Activated CD8-positive, alpha-beta T cell treated with anti-CD3 and anti-CD28 coated beads, Interleukin-2, amount 10 ng/mL, durations not matched to agents 7 days and 5 days (primary cell): ENCODE measurements around the gene ABTB1. TPM values are rescaled to one million over a fixed set of nuclear protein-coding genes. Genes with fewer than 3 reads are reported as not detected.
A peak's percentile ranks its signal among the peaks of the same experiment; 100 is the strongest.

Source experiments
- ATAC-seq: fragments of 150-1000 bp; cut with Tn5 transposase; one replicate; pipeline ENCODE4 v1.10.0; 2021; ENCODE audit warnings: moderate library complexity
- CTCF ChIA-PET: fragments of 350-600 bp; sonication (Branson Sonifier 250); formaldehyde crosslinking; loops from one replicate; lab custom pipeline; 2021; ENCODE audit warnings: antibody characterized with exemption; lab: Charles Lee
- POLR2A ChIA-PET: fragments of 350-600 bp; sonication (Branson Sonifier 250); formaldehyde crosslinking; loops from one replicate; lab custom pipeline; 2021; ENCODE audit warnings: antibody characterized with exemption; lab: Charles Lee
- DNase-seq: peaks from one replicate; pipeline ENCODE4 v3.0.0-alpha.2; 2020
- H3K27ac Mint-ChIP-seq: one replicate; pipeline ENCODE4 v1.8.0; 2021; ENCODE audit warnings: mild to moderate bottlenecking, mixed read lengths
- H3K27me3 Mint-ChIP-seq: one replicate; pipeline ENCODE4 v1.8.0; 2021; ENCODE audit warnings: low read depth, mixed read lengths
- H3K36me3 Mint-ChIP-seq: one replicate; pipeline ENCODE4 v1.8.0; 2021; ENCODE audit warnings: low read depth, mixed read lengths
- H3K4me1 Mint-ChIP-seq: one replicate; pipeline ENCODE4 v1.8.0; 2021; ENCODE audit warnings: low read depth, mixed read lengths
- H3K4me3 Mint-ChIP-seq: one replicate; pipeline ENCODE4 v1.8.0; 2021; ENCODE audit warnings: mild to moderate bottlenecking, mixed read lengths
- H3K9me3 Mint-ChIP-seq: one replicate; pipeline ENCODE4 v1.8.0; 2022; ENCODE audit warnings: mixed read lengths; ENCODE audit not compliant: insufficient read depth
- total RNA-seq, 2 experiments: library from RNA; stranded (reverse); gene quantifications; one replicate each; pipeline ENCODE4 v1.2.3, GENCODE V29; 2021

ABTB1 gene
- total RNA-seq, 2 experiments from 2014 or later = 15.6 to 16.5 TPM

GRCh38 chr3:127637971-127638370 is 34.8 kb upstream of the ABTB1 start:
- ATAC-seq (no peak), DNase-seq (no peak)
- Mint-ChIP-seq H3K4me1 (peaks cover 30% of the 10 kb centered on the region), H3K36me3 (no peaks in the 10 kb centered on the region), H3K27ac (peak overlapping the region; percentile 80), H3K9me3 (no peaks in the 10 kb centered on the region), H3K4me3 (peak overlapping the region; percentile 26), H3K27me3 (peaks cover 9% of the 10 kb centered on the region)
- CTCF ChIA-PET = interaction anchor here (1.6 to 2.2 kb wide), 2 partner anchors 11 to 63 kb away, joined by 8 to 13 read pairs; no protein-coding TSS in a partner anchor
- POLR2A ChIA-PET = interaction anchor here (1.9 to 2.2 kb wide), 2 partner anchors 34 to 40 kb away, joined by 7 to 8 read pairs; partner anchors contain the start of gene MCM2

GRCh38 chr3:127639173-127640041 is 33.3 kb upstream of the ABTB1 start:
- H3K4me1 Mint-ChIP-seq = peaks cover 30% of the 10 kb centered on the region
- H3K9me3 Mint-ChIP-seq = no peaks in the 10 kb centered on the region
- no peak for ATAC-seq
- H3K36me3 Mint-ChIP-seq = no peaks in the 10 kb centered on the region
- POLR2A ChIA-PET = interaction anchor here (1.0 to 1.1 kb wide), 2 partner anchors 33 to 41 kb away, joined by 3 to 4 read pairs; partner anchors contain the start of gene MCM2
- H3K27ac Mint-ChIP-seq = peak overlapping the region; percentile 25
- no peak for DNase-seq
- no peak overlapping the region for H3K4me3 Mint-ChIP-seq
- peaks cover 5% of the 10 kb centered on the region for H3K27me3 Mint-ChIP-seq
- CTCF ChIA-PET = interaction anchor here (1.0 to 1.6 kb wide), 2 partner anchors 42 to 65 kb away, joined by 3 to 8 read pairs; no protein-coding TSS in a partner anchor

- no peaks in the 10 kb centered on the region for H3K36me3 Mint-ChIP-seq
- CTCF ChIA-PET = no interaction called here
- peaks cover 30% of the 10 kb centered on the region for H3K4me1 Mint-ChIP-seq
- H3K9me3 Mint-ChIP-seq = no peaks in the 10 kb centered on the region
- H3K27ac Mint-ChIP-seq = no peak overlapping the region
- H3K4me3 Mint-ChIP-seq = no peak overlapping the region
- ATAC-seq = no peak
- no peak for DNase-seq
- H3K27me3 Mint-ChIP-seq = peaks cover 7% of the 10 kb centered on the region
- POLR2A ChIA-PET = interaction anchor here (1.0 kb wide), 1 partner anchor 32 kb away, joined by 4 read pairs; no protein-coding TSS in a partner anchor
Measured at GRCh38 chr3:127640042-127640355, 32.8 kb upstream of the ABTB1 start.

GRCh38 chr3:127644641-127645370 is 27.9 kb upstream of the ABTB1 start:
- H3K4me3 Mint-ChIP-seq = no peak overlapping the region
- H3K9me3 Mint-ChIP-seq = no peaks in the 10 kb centered on the region
- no peak overlapping the region for H3K27ac Mint-ChIP-seq
- CTCF ChIA-PET = interaction anchor here (1.2 kb wide), 1 partner anchor 70 kb away, joined by 3 read pairs; no protein-coding TSS in a partner anchor
- no peaks in the 10 kb centered on the region for H3K36me3 Mint-ChIP-seq
- ATAC-seq (no peak), DNase-seq (no peak)
- peaks cover 4% of the 10 kb centered on the region for H3K27me3 Mint-ChIP-seq
- POLR2A ChIA-PET = no interaction called here
- H3K4me1 Mint-ChIP-seq = no peaks in the 10 kb centered on the region

- peaks cover 6% of the 10 kb centered on the region for H3K27me3 Mint-ChIP-seq
- no peak for DNase-seq
- CTCF ChIA-PET = no interaction called here
- H3K27ac Mint-ChIP-seq = no peak overlapping the region
- H3K4me1 Mint-ChIP-seq = no peaks in the 10 kb centered on the region
- H3K9me3 Mint-ChIP-seq = no peaks in the 10 kb centered on the region
- no peaks in the 10 kb centered on the region for H3K36me3 Mint-ChIP-seq
- no peak overlapping the region for H3K4me3 Mint-ChIP-seq
- ATAC-seq = no peak
- POLR2A ChIA-PET = no interaction called here
Measured at GRCh38 chr3:127645371-127646015, 27.3 kb upstream of the ABTB1 start.

GRCh38 chr3:127646501-127647046 is 26.2 kb upstream of the ABTB1 start:
- Mint-ChIP-seq H3K4me3 (no peak overlapping the region), H3K27ac (no peak overlapping the region), H3K27me3 (peaks cover 6% of the 10 kb centered on the region), H3K9me3 (no peaks in the 10 kb centered on the region), H3K4me1 (no peaks in the 10 kb centered on the region), H3K36me3 (no peaks in the 10 kb centered on the region)
- ChIA-PET POLR2A (no interaction called here), CTCF (interaction anchor here (1.2 to 2.5 kb wide), 3 partner anchors 10 to 186 kb away, joined by 6 to 8 read pairs (median 7); no protein-coding TSS in a partner anchor)
- DNase-seq (no peak), ATAC-seq (no peak)

GRCh38 chr3:127647166-127647844 is 25.4 kb upstream of the ABTB1 start:
- CTCF ChIA-PET = interaction anchor here (1.2 to 2.5 kb wide), 3 partner anchors 11 to 185 kb away, joined by 6 to 8 read pairs (median 7); no protein-coding TSS in a partner anchor
- ATAC-seq = no peak
- POLR2A ChIA-PET = no interaction called here

GRCh38 chr3:127647845-127648204 is 24.9 kb upstream of the ABTB1 start:
- Mint-ChIP-seq H3K4me3 (no peak overlapping the region), H3K4me1 (no peaks in the 10 kb centered on the region), H3K27ac (no peak overlapping the region), H3K36me3 (no peaks in the 10 kb centered on the region), H3K27me3 (peaks cover 4% of the 10 kb centered on the region), H3K9me3 (no peaks in the 10 kb centered on the region)
- ChIA-PET CTCF (interaction anchor here (2.1 to 2.5 kb wide), 2 partner anchors 12 to 73 kb away, joined by 6 to 8 read pairs; no protein-coding TSS in a partner anchor), POLR2A (no interaction called here)
- ATAC-seq = no peak
- DNase-seq = no peak

More at GRCh38 chr3:127647166-127647844, 25.4 kb upstream of the ABTB1 start:
- Mint-ChIP-seq H3K4me3 (no peak overlapping the region), H3K27ac (no peak overlapping the region), H3K36me3 (no peaks in the 10 kb centered on the region), H3K9me3 (no peaks in the 10 kb centered on the region), H3K4me1 (no peaks in the 10 kb centered on the region), H3K27me3 (peaks cover 5% of the 10 kb centered on the region)
- no peak for DNase-seq

- Mint-ChIP-seq H3K4me1 (no peaks in the 10 kb centered on the region), H3K27ac (no peak overlapping the region), H3K4me3 (no peak overlapping the region), H3K27me3 (peaks cover 2% of the 10 kb centered on the region), H3K9me3 (no peaks in the 10 kb centered on the region), H3K36me3 (no peaks in the 10 kb centered on the region)
- DNase-seq (no peak), ATAC-seq (no peak)
- CTCF ChIA-PET = interaction anchor here (2.2 to 2.6 kb wide), 2 partner anchors 44 to 182 kb away, joined by 9 to 10 read pairs; no protein-coding TSS in a partner anchor
- POLR2A ChIA-PET = no interaction called here
Measured at GRCh38 chr3:127650236-127650635, 22.5 kb upstream of the ABTB1 start.

GRCh38 chr3:127651516-127652172 is 21.1 kb upstream of the ABTB1 start:
- Mint-ChIP-seq H3K4me3 (no peak overlapping the region), H3K27me3 (peaks cover 2% of the 10 kb centered on the region), H3K9me3 (no peaks in the 10 kb centered on the region), H3K27ac (no peak overlapping the region), H3K36me3 (no peaks in the 10 kb centered on the region), H3K4me1 (no peaks in the 10 kb centered on the region)
- ATAC-seq (no peak), DNase-seq (no peak)
- ChIA-PET POLR2A (no interaction called here), CTCF (interaction anchor here (0.9 to 2.6 kb wide), 10 partner anchors 9 to 308 kb away, joined by 3 to 10 read pairs (median 4); partner anchors contain the start of gene ABTB1)
